ENCODE measurements around the gene PRMT9.
A peak's percentile ranks its signal among the peaks of the same experiment; 100 is the strongest.

Gene PRMT9

DNA sequence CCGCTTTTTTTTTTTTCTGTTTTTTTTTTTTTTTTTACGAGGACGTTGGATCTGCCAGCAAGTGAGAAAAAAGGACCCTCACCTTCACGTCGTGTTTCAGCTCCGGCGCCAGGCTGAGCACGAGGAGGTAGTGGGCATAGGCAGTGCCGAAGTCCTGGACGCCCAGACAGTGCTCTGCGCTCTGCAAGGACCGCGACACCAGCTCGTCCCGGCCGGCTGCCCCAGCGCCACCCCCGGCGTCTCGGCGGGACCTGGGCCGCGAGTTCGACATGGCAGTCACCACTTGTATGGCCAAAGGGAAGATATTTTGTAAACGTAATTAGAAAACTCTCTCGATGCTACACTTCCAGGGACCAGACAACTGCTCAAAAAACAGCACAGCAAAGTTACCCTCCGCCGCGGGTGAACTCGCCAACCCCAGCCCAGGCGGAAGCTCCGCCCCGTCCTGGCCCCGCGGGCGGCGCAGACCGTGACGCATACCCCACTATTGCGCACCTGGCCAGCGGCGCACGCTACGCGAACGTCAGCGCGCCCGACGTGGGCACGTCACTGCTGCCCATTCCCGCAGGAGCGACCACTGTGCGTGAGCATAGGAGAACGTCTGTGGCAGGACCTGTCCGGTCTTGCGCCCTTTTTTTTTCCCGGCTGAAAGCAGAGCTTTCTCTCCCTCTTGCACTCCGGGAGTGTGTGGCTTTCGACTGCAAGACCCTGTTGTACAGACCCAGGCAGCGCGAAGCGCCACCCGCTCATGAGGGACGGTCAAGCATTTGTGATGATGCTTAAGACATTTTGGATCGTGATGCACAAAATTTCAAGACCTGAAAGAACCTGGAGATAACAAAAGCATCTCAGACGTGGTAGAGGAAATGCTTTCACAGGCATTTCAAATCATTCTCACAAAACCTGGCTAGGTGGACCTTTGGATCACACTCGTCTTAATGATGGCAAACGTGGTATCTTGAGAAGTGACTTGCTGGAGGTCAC, at the start of gene PRMT9:
PRMT9 (minus strand) TSS at position 447 of the 984 bp plus-strand sequence; CDS start at position 271, 176 bp downstream.
- ATAC-seq = peak; percentile 99
- H3K4me3 Mint-ChIP-seq = peak within 1 kb of the TSS; percentile 92 to 99
- peaks cover 13% of the 10 kb centered on the region for H3K27me3 Mint-ChIP-seq
- H3K27ac Mint-ChIP-seq = peak within 1 kb of the TSS; percentile 98
- peak; percentile 85 to 87 for DNase-seq
- peaks cover 21% of the 10 kb centered on the region for H3K4me1 Mint-ChIP-seq
- H3K9me3 Mint-ChIP-seq = no peaks in the 10 kb centered on the region

DNA sequence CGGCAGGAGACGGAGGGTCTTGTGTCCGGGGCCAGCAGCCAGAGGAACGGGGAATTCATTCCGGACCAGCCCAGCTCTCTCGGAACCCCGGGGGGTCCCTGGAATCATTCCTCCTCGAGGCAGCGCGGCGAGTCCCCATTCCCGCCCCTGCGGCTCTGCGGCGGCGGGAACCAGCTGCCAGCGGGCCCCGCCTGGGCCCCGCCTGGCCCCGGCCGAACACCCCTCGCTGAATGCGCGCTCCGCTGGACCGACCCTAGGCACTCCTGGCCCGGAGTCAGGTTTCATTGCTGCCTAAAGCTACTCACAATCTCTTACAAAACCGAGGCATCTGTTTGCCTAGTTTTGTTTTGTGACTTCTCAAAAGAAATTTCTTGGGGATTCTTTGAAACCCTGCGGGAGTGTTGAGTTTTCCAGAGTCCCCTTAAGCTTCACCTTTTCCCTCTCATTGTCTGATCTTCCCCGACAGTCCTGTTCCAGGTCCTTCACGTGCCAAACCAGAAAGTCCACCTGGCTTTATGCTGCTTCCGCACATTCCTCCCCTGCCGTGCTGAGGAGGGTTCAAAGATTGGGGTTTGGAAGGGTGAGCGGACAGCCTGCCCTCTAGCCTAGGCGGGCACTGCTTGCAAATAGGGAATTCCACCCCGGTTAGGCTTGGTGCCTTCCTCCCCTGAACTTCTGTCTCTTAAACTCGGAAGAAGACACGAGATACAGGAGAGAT, 48.7 kb upstream of the PRMT9 start:
- Mint-ChIP-seq H3K4me3 (peak overlapping the region; percentile 82 to 89), H3K9me3 (no peaks in the 10 kb centered on the region), H3K4me1 (peaks cover 48% of the 10 kb centered on the region), H3K27me3 (peaks cover 36% of the 10 kb centered on the region), H3K27ac (peak overlapping the region; percentile 1 to 80)
- no peak for DNase-seq
- peak; percentile 45 for ATAC-seq

DNA sequence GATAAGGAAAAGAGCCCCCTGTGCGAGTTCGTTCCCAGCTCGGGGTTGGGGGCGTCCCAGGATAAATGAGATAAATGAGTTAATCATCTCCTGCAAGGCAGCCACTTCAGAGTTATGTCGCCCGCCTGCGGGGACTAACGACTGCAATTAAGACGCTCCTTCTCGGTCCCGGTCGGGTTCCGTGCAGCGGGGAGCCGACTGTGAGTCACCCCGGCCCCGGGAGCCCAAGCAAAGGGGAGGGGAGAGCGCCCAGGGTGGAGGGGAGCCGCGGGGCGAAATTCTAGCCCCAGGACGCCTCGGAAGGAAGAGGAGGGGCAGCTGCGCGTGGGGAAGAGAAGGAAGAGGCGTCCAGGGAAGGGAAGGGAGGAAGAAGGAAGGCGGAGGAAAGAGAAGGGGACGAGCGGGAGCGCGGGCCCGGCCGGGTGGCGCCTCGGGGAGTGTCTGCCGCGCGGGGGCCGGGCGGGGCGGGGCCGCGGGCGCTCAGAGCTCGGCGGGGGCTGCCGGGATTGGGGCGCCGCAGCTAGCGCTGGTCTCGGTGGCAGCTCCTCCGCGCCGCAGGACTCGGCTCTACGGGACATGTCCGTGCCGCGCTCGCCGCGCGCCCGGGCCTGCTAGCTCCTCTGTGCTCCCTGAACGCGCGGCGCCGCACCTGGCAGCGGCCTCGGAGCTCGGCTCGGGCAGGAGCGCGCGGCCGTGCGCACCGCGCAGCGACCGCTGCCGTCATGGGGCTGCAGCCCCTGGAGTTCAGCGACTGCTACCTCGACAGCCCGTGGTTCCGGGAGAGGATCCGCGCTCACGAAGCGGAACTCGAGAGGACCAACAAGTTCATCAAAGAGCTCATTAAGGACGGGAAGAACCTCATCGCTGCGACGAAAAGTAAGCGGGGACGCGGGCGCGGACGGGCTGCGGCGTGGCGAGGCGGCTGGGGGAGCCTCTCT, 47.9 kb upstream of the PRMT9 start, which contains the start of gene ARHGAP10:
ARHGAP10 (plus strand) TSS at position 509 of the 938 bp plus-strand sequence; CDS start at position 723, 214 bp downstream.
- H3K27me3 Mint-ChIP-seq = peaks cover 44% of the 10 kb centered on the region
- H3K27ac Mint-ChIP-seq = peak within 1 kb of the TSS; percentile 80 to 98
- no peaks in the 10 kb centered on the region for H3K9me3 Mint-ChIP-seq
- H3K4me1 Mint-ChIP-seq = peaks cover 48% of the 10 kb centered on the region
- DNase-seq (peak; percentile 63 to 66), ATAC-seq (peak; percentile 83)
- H3K4me3 Mint-ChIP-seq = peak within 1 kb of the TSS; percentile 89 to 94

DNA sequence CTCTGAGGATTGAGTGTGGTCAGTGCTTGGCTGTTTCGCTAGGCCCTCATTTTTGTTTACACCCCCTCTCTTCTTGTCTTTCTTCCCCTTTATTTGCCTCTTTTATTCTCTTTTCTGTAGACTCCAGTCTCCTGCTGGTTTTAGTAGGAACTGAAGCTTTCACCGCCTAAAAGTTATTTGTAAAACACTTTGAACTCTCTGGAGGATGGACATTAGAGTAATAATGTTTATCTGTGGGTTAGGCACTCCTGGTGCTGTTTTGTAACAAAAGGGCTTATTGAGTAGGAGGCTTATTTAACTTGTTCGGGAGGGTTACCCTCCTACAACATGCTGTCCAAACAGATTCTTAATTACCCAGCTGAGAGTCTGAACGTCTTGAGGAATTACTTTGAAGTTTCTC, 46.4 kb upstream of the PRMT9 start:
- no peak overlapping the region for H3K27ac Mint-ChIP-seq
- peaks cover 40% of the 10 kb centered on the region for H3K27me3 Mint-ChIP-seq
- no peak overlapping the region for H3K4me3 Mint-ChIP-seq
- H3K4me1 Mint-ChIP-seq = peaks cover 35% of the 10 kb centered on the region
- ATAC-seq (no peak), DNase-seq (no peak)
- no peaks in the 10 kb centered on the region for H3K9me3 Mint-ChIP-seq

DNA sequence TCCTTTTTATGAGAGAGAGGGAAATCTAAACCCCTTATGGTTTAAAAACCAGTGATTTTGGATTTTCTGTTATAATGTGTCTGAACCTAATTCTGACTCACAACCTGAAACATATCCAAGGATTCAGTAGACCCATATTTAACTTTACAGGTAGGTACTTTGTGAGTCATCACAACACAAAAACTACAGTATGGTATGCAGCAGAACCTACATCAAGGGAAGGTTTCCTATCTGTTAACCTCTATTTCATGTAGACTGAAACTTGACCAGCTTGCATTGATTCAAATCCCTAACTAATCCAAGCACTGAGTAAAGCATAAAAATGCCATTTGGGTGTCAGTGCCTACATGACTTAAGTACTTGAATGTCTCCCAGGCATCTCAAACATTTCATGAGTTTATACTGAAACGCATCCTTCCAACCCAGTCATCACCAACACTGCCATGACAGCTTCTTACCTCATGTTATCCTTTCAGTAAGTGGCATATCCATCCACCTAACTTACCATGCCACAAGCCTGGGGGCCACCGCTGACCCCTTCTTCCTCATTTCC, 43.6 kb upstream of the PRMT9 start:
- H3K27me3 Mint-ChIP-seq = peaks cover 17% of the 10 kb centered on the region
- no peaks in the 10 kb centered on the region for H3K9me3 Mint-ChIP-seq
- DNase-seq (no peak), ATAC-seq (no peak)
- peaks cover 12% of the 10 kb centered on the region for H3K4me1 Mint-ChIP-seq
- H3K4me3 Mint-ChIP-seq = no peak overlapping the region
- no peak overlapping the region for H3K27ac Mint-ChIP-seq

DNA sequence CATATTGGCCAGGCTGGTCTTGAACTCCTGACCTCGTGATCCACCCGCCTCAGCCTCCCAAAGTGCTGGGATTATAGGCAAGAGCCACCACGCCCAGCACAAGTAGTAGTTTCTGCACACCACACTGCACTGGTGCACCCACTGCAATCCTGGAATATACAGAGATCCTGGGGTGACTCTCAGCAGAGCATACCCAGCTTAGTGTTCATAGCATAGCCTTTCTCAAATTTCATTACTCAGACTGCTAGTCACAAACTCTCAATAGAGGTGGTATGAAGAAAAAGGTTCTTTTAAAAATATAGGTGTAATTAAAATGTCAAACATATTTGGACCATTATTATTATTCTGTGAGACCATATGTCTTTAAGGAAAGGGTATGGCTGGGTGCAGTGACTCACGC, 41.7 kb upstream of the PRMT9 start:
- ATAC-seq = no peak
- H3K4me3 Mint-ChIP-seq = no peak overlapping the region
- no peaks in the 10 kb centered on the region for H3K9me3 Mint-ChIP-seq
- no peak overlapping the region for H3K27ac Mint-ChIP-seq
- no peak for DNase-seq
- peaks cover 17% of the 10 kb centered on the region for H3K27me3 Mint-ChIP-seq
- peaks cover 6% of the 10 kb centered on the region for H3K4me1 Mint-ChIP-seq

DNA sequence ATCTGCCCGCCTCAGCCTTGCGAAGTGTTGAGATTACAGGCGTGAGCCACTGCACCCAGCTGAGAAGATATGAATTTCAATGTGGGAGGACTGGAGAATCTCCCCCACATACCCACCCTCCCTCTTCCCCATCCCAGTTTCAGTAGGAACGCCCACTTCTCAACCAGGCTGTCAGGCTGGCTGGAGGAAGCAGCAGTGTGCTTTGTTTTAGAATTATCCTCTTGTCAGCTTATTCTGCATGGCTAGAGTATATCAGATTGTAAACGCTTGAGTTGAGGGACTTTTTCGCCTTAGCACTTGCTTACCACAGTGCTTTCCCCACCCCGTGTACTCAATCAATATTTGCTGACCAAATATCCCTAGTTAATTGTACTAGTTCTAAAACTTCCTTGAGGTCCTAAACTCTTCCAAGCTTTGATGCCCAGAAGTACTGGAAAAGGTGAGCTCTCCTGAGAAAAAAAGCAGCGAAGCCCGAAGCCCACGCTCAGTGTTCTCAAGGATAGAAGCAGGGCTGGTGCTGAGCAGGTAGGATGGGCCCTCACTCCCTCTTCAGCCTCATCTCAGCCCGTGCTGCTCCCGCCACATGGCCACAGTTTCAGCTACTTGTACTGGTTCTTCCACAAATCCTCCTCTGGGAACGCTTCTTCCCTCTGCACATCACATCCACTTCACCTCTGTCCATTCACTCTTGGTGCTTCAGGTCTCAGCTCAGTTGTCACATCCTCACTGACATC, 40.7 kb upstream of the PRMT9 start:
- ATAC-seq (no peak), DNase-seq (no peak)
- Mint-ChIP-seq H3K4me3 (no peak overlapping the region), H3K9me3 (no peaks in the 10 kb centered on the region), H3K27ac (no peak overlapping the region), H3K27me3 (peaks cover 17% of the 10 kb centered on the region), H3K4me1 (peaks cover 6% of the 10 kb centered on the region)

DNA sequence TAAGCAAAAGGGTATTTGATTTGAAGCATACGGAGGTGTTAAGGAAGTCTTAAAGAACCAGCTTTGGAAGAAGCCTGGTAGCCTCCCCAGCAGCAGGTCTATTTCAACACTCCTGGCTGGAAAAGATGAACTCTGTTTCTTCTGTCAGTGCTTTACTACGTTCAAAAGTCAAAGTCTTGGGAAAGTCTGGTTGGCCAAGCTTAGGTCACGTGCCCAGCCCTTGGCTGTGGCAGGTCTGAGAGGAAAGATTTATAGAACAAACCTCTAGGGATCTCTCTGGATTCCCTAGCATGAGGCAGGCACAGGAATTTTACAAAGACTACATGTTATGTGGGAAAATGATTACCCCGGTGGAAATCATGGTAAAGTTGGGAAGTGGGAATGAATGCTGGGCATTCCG, 39.4 kb upstream of the PRMT9 start:
- no peak for ATAC-seq
- Mint-ChIP-seq H3K27ac (no peak overlapping the region), H3K4me3 (no peak overlapping the region), H3K9me3 (no peaks in the 10 kb centered on the region), H3K27me3 (peaks cover 14% of the 10 kb centered on the region), H3K4me1 (peaks cover 6% of the 10 kb centered on the region)
- DNase-seq = no peak

DNA sequence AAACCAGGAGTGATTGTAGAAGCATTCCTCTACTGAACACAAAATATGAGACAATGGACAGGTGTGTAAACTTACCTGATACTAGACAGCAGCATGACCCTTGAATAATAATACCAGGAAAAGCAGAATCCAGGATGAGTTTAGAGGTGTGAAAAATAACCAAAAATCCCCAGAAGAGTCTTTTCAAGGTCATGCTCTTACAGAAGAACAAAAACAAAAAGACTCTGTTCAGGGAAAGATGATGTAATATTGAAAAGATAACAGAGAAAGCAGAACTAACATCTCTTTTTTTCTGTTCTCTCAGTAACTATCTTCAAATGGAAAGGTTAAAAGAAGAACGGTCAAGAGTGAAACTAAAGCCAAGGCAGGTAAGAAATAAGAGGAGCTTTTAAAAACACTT, 33.9 kb upstream of the PRMT9 start:
- H3K27ac Mint-ChIP-seq = peak overlapping the region in 1 of 2 donors; percentile 86
- H3K9me3 Mint-ChIP-seq = no peaks in the 10 kb centered on the region
- peaks cover 11% of the 10 kb centered on the region for H3K4me1 Mint-ChIP-seq
- ATAC-seq = no peak
- peak overlapping the region in 1 of 2 donors; percentile 30 for H3K4me3 Mint-ChIP-seq
- H3K27me3 Mint-ChIP-seq = peaks cover 9% of the 10 kb centered on the region
- no peak for DNase-seq

DNA sequence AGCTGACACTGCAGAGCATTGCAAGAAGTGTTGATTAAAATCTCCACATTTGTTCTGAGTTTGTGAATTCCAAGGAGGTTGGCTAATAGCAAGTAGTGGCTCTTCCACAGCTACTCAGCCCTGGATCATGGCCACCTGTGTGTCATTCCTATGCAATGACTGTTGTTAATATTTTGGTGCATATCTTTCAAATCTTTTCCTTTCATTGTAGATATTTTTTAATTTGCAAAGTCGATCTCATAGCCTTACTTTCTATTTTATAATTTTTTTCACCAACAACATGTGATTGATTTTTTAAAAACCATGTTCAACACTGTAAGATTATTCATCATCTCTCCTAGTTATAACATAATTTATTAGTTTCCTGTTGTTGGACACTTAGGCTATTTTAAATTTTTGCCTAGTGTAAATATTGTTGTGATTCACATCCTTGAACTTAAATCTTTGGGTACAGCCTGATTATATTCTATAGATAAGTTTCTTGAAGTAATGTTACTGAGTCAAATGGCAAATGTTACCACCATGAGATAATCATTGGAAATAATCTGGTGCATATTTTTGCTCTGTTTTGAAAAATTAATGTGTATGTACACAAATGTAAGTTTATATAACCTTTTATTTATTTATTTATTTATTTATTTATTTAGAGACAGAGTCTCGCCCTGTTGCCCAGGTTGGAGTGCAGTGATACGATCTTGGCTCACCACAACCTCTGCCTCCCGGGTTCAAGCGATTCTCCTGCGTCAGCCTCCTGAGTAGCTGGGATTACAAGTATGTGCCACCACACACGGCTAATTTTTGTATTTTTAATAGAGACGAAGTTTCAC, 30.8 kb upstream of the PRMT9 start:
- Mint-ChIP-seq H3K27ac (no peak overlapping the region), H3K4me3 (no peak overlapping the region), H3K27me3 (peaks cover 9% of the 10 kb centered on the region), H3K9me3 (no peaks in the 10 kb centered on the region), H3K4me1 (peaks cover 11% of the 10 kb centered on the region)
- ATAC-seq (no peak), DNase-seq (no peak)

DNA sequence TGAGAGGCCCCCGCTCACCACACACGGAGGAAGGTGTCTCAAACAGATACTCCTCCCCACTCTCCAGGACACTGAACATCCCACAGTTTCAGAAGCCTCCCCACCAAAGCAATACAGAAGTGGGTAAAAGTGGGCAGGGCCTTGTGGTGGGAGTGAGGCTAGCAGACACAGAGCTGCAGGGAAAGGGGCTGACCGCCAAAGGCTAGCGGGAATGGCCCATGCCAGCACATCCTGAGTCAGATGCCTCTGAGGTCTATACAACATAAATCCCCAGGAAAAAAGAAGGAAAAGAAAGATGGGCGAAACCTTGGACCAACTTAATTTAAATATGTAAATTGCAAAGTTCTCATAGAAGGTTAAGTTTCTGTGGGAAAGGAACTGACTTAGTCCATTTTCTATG, 26.0 kb upstream of the PRMT9 start:
- DNase-seq = no peak
- no peak for ATAC-seq
- no peaks in the 10 kb centered on the region for H3K27me3 Mint-ChIP-seq
- no peak overlapping the region for H3K4me3 Mint-ChIP-seq
- H3K9me3 Mint-ChIP-seq = no peaks in the 10 kb centered on the region
- no peak overlapping the region for H3K27ac Mint-ChIP-seq
- no peaks in the 10 kb centered on the region for H3K4me1 Mint-ChIP-seq

DNA sequence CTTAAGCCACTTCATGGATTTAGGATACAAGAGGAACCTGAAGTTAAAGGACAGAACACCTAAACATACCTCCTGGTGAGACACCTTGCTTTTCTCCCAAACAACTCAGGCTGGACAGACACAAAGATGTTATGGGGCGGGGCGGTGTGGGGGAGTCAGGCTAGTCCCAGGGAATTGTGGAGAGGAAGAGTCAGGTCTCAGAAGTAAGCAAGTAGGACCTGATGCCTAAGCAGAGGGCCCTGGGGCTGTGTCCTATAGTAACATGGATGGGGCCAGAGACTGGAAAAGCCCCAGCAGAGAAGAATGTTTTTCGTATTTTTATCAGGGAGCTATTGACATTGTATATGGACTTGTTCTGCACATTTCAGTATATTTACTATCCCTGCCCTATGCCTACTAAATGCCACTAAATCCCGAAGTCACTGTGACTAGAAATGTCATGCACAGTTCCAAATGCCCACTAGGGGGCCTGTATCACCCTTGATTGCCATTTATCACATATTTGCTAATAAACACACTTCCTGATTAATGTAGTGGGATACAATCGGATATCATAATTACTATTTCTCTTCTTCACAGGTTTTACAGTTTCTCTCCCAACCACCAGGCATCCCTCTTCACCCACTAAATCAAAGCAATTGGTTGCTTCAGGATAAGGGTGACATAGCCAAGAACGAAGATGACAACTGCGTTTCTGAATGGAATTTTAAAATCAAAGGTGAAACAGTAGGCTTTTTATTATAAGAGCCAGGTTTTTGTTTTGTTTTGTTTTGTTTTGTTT, 24.1 kb upstream of the PRMT9 start:
- no peaks in the 10 kb centered on the region for H3K9me3 Mint-ChIP-seq
- H3K27me3 Mint-ChIP-seq = no peaks in the 10 kb centered on the region
- no peak overlapping the region for H3K4me3 Mint-ChIP-seq
- H3K4me1 Mint-ChIP-seq = no peaks in the 10 kb centered on the region
- H3K27ac Mint-ChIP-seq = no peak overlapping the region
- ATAC-seq (peak; percentile 50), DNase-seq (peak; percentile 24 to 41)

DNA sequence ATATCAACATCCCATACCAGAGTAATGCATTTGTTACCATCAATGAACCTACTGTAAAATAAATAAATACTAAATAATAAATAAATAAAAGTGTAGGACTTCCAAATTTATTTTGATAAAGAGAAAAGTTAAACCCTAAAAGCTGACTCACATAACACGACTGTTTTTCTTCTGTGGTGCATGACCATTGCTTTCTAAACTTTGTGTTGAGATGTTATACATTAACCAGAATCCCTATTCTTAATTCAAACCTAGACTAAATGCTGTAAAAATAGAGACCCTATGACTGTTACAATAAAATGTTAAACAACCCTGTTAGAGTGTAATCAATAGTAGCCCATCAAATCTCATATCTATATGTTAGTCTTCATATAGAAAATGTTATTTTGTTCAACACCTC, 20.9 kb upstream of the PRMT9 start:
- peaks cover 5% of the 10 kb centered on the region for H3K27me3 Mint-ChIP-seq
- H3K4me3 Mint-ChIP-seq = no peak overlapping the region
- H3K4me1 Mint-ChIP-seq = no peaks in the 10 kb centered on the region
- ATAC-seq (no peak), DNase-seq (no peak)
- H3K27ac Mint-ChIP-seq = no peak overlapping the region
- H3K9me3 Mint-ChIP-seq = no peaks in the 10 kb centered on the region

Measured in stimulated activated naive CD8-positive, alpha-beta T cell treated with anti-CD3 and anti-CD28 coated beads, Interleukin-15, amount 100 ng/mL, for 72 hours (primary cell).